DND-41 (cell line): ENCODE results near the gene NMT2.

Source experiments
- ATAC-seq: fragments of 200-7000 bp; cut with Tn5 transposase; 3 replicates; pipeline ENCODE4 v1.9.1; 2021; ENCODE audit warnings: low read depth; ENCODE audit not compliant: insufficient read depth
- DNase-seq: peaks from one replicate; pipeline ENCODE4 v3.0.0-alpha.2; 2020
- H2AFZ ChIP-seq: 2 replicates; pipeline ENCODE4 v1.6.0; 2012; ENCODE audit warnings: low read depth, low read length
- H3K27ac ChIP-seq: 2 replicates; pipeline ENCODE4 v1.5.1; 2012; ENCODE audit warnings: low read length, inconsistent platforms
- H3K27me3 ChIP-seq: fragments of 200-600 bp; sonication (generic); 2 replicates; pipeline ENCODE4 v1.6.0; 2012; ENCODE audit warnings: low read length, mild to moderate bottlenecking, inconsistent platforms; ENCODE audit not compliant: insufficient read depth, poor library complexity
- H3K36me3 ChIP-seq: 2 replicates; pipeline ENCODE4 v1.5.1; 2012; ENCODE audit warnings: low read length, inconsistent platforms; ENCODE audit not compliant: insufficient read depth
- H3K4me1 ChIP-seq: 2 replicates; pipeline ENCODE4 v1.5.1; 2012; ENCODE audit warnings: mild to moderate bottlenecking, low read length; ENCODE audit not compliant: insufficient read depth
- H3K4me2 ChIP-seq: 2 replicates; pipeline ENCODE4 v1.6.0; 2012; ENCODE audit warnings: mild to moderate bottlenecking, moderate library complexity, low read length, inconsistent platforms; ENCODE audit not compliant: insufficient read depth
- H3K4me3 ChIP-seq, 2 experiments: fragments of 200-600 bp in 1 of 2; shearing (Covaris generic) in 1 of 2; 2 replicates each; pipeline ENCODE4 v1.5.1; 2012 to 2016; ENCODE audit warnings: inconsistent platforms in 2 of 2, low read length in 2 of 2, mild to moderate bottlenecking in 2 of 2, low read depth in 1 of 2, moderate library complexity in 1 of 2
- H3K79me2 ChIP-seq: 2 replicates; pipeline ENCODE4 v1.6.0; 2012; ENCODE audit warnings: low read length, inconsistent platforms; ENCODE audit not compliant: insufficient read depth
- H3K9ac ChIP-seq: 2 replicates; pipeline ENCODE4 v1.6.0; 2012; ENCODE audit warnings: low read depth, mild to moderate bottlenecking, inconsistent platforms, low read length, moderate library complexity
- H3K9me3 ChIP-seq: 2 replicates; pipeline ENCODE4 v1.5.1; 2012; ENCODE audit warnings: low read length, moderate library complexity, mild to moderate bottlenecking, inconsistent platforms; ENCODE audit not compliant: insufficient read depth, severe bottlenecking
- H4K20me1 ChIP-seq: 2 replicates; pipeline ENCODE4 v1.6.0; 2012; ENCODE audit warnings: low read length; ENCODE audit not compliant: insufficient read depth
- CTCF ChIP-seq: IDR thresholded peaks from 2 replicates; pipeline ENCODE4 v1.5.1; 2012; ENCODE audit warnings: borderline replicate concordance, low read length, moderate library complexity, mild to moderate bottlenecking; ENCODE audit not compliant: poor library complexity, severe bottlenecking; ENCODE audit errors: extremely low read depth
- EZH2 ChIP-seq: IDR thresholded peaks from 3 replicates; pipeline ENCODE4 v1.6.1; 2012; ENCODE audit warnings: borderline replicate concordance, low read depth, mild to moderate bottlenecking, moderate library complexity, low read length, inconsistent platforms; ENCODE audit not compliant: severe bottlenecking

The NMT2 gene

DNA sequence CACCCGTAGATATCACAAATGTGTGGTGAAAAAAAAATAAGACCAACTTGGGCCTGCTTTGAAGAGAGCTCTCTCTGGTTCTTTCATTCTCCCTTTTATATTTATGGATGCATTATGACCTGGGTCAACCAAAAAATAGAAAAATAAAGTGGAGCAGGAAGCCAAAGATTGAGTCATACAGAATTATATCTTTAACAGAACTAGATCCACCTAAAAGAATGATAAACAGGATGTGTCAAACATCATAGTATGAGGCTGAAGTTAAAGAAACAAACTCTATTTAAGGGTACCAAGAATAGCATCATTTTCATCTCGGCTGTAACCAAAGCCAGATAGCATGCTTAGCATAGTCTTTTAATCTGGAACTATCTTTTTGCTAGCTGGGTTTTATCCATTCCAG is 28.8 kb upstream of the NMT2 start:
- Histone ChIP-seq H3K4me3 (no peak overlapping the region), H3K4me2 (no peak overlapping the region), H3K27ac (no peak overlapping the region), H3K36me3 (no peaks in the 10 kb centered on the region), H4K20me1 (no peaks in the 10 kb centered on the region), H3K9me3 (no peaks in the 10 kb centered on the region), H3K9ac (no peak overlapping the region), H3K4me1 (no peaks in the 10 kb centered on the region), H3K79me2 (no peaks in the 10 kb centered on the region), H3K27me3 (no peaks in the 10 kb centered on the region), H2AFZ (no peak overlapping the region)
- TF ChIP-seq EZH2, result no peak
- ATAC-seq (no peak), DNase-seq (no peak)

GRCh38 chr10:15196021-15196834 is 27.7 kb upstream of the NMT2 start:
- Histone ChIP-seq H3K4me1 (no peaks in the 10 kb centered on the region), H3K79me2 (no peaks in the 10 kb centered on the region), H3K9ac (no peak overlapping the region), H3K36me3 (no peaks in the 10 kb centered on the region), H2AFZ (no peak overlapping the region), H3K4me3 (no peak overlapping the region), H4K20me1 (no peaks in the 10 kb centered on the region), H3K27ac (no peak overlapping the region), H3K9me3 (no peaks in the 10 kb centered on the region), H3K27me3 (no peaks in the 10 kb centered on the region), H3K4me2 (no peak overlapping the region)
- ATAC-seq, result no peak
- no peak for TF ChIP-seq CTCF
- no peak for TF ChIP-seq EZH2
- no peak for DNase-seq

- H3K9ac ChIP-seq, result no peak overlapping the region
- no peaks in the 10 kb centered on the region for H3K4me1 ChIP-seq
- H2AFZ ChIP-seq, result no peak overlapping the region; the same call in 1 of the 2 replicates
- H3K4me2 ChIP-seq, result no peak overlapping the region
- no peak for ATAC-seq
- no peak for TF ChIP-seq CTCF
- no peak for TF ChIP-seq EZH2
- no peak for DNase-seq
- no peaks in the 10 kb centered on the region for H3K27me3 ChIP-seq
- no peaks in the 10 kb centered on the region for H3K36me3 ChIP-seq
- H4K20me1 ChIP-seq, result no peaks in the 10 kb centered on the region
- no peaks in the 10 kb centered on the region for H3K79me2 ChIP-seq
- no peak overlapping the region for H3K27ac ChIP-seq
- no peaks in the 10 kb centered on the region for H3K9me3 ChIP-seq
- H3K4me3 ChIP-seq, result no peak overlapping the region
Observed at GRCh38 chr10:15189133-15189885, 20.8 kb upstream of the NMT2 start.

DNA sequence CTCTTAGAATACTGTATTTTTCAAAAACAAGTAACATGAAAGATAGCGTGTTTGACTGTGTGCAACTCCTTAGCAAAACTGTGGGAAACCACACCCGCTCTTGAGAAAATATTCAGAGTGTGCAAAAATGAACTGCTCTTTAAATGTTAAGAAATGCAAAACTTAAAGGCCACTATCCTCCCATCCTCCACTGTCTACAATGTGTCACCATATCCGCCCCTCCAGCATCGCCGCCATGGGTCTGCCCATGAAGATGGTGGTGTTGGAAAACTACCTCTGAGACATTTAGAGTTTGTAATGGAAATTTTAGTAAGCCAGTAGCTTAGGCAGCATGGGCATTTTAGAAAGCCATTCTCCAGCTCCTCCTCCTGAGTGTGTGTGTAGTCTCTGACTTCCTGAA is 20.1 kb upstream of the NMT2 start:
- Histone ChIP-seq H3K4me1 (no peaks in the 10 kb centered on the region), H3K9ac (no peak overlapping the region), H3K4me2 (no peak overlapping the region), H2AFZ (no peak overlapping the region), H3K9me3 (no peaks in the 10 kb centered on the region), H3K27ac (no peak overlapping the region), H3K36me3 (no peaks in the 10 kb centered on the region), H4K20me1 (no peaks in the 10 kb centered on the region), H3K79me2 (no peaks in the 10 kb centered on the region), H3K27me3 (no peaks in the 10 kb centered on the region), H3K4me3 (no peak overlapping the region)
- no peak for ATAC-seq
- DNase-seq, result no peak
- TF ChIP-seq EZH2 (no peak), CTCF (no peak)
